ENCODE measurements around the gene PPP4R1. TPM values are rescaled to one million over a fixed set of nuclear protein-coding genes. Genes with fewer than 3 reads are reported as not detected.

Gene PPP4R1
- total RNA-seq, 4 donors from 2014 or later, result 61.7 to 96.0 (median 79.2) TPM

DNA sequence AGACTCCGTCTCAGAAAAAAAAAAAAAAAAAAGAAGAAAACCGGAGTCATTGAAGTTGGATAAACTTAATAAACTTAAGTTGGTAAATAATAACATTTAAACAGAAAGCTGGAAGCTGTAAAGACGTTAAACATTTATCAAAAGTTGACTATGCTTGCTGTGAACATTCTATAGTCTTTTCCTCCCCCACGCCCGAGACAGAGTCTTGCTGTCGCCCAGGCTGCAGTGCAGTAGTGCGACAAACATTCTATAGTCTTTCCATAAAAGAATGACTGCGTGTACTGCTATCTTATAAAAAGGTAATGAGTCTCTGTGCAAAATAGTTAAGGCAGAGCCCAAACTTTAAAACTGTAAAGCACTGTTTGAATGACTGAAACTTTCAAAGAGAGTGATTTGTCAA is 45.2 kb downstream of the PPP4R1 start:
- TF ChIP-seq, protein P1, sequence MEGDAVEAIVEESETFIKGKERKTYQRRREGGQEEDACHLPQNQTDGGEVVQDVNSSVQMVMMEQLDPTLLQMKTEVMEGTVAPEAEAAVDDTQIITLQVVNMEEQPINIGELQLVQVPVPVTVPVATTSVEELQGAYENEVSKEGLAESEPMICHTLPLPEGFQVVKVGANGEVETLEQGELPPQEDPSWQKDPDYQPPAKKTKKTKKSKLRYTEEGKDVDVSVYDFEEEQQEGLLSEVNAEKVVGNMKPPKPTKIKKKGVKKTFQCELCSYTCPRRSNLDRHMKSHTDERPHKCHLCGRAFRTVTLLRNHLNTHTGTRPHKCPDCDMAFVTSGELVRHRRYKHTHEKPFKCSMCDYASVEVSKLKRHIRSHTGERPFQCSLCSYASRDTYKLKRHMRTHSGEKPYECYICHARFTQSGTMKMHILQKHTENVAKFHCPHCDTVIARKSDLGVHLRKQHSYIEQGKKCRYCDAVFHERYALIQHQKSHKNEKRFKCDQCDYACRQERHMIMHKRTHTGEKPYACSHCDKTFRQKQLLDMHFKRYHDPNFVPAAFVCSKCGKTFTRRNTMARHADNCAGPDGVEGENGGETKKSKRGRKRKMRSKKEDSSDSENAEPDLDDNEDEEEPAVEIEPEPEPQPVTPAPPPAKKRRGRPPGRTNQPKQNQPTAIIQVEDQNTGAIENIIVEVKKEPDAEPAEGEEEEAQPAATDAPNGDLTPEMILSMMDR (IDR thresholded peaks at IDR 0.05; ENCODE audit: low read depth), result no peak

DNA sequence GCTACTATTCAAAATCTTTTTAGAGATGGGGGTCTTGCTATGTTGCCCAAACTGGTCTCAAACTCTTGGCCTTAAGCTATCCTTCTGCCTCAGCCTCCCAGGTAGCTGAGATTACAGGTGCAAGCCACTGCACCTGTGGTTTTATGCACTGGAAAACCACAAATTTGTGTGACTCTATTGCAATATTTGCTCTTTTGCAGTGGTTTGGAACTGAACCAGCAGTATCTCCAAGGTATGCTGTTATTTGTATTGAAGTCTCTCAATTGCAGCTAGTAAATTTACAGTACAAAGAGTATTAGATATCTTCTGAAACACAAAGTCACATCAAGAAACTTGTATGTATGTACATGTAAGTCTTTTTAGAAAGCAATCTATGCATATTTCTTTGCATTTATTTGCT is 46.2 kb downstream of the PPP4R1 start:
- TF ChIP-seq, protein P1 (IDR thresholded peaks at IDR 0.05; ENCODE audit: low read depth), result no peak

DNA sequence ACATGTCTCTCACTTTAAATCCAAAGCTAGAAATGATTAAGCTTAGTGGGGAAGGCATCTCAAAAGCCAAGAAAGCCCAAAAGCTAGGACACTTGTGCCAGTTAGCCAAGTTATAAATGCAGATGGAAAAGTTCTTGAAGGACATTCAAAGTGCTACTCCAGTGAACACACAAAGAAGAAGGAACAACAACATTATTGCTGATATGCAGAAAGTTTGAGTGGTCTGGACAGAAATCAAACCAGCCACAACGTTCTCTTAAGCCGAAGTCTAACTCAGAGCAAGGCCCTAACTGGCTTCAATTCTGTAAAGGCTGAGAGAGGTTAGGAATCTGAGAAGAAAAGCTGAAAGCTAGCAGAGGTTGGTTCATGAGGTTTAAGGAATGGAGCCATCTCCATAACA is 49.0 kb downstream of the PPP4R1 start:
- TF ChIP-seq, protein P1 (IDR thresholded peaks at IDR 0.05; ENCODE audit: low read depth), result no peak

DNA sequence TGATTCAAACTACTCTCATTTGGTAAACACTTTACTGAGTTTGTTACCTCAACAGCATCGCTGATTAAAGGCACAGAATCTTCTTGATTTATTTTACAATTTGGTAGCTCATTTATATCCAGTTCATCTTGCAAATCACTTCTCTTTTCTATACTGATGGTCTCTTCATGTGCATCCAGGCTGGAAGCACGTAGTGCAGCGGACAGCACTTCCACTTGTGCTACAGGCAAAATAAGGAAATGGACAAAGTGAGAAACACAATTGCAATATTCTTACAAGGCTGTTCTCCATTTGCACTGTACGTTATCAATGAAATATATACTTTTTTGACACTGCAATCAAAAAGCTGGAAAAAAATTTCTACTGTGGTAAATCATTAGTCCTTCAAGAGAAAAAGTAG is 51.0 kb downstream of the PPP4R1 start:
- TF ChIP-seq, protein P1 (IDR thresholded peaks at IDR 0.05; ENCODE audit: low read depth), result no peak

DNA sequence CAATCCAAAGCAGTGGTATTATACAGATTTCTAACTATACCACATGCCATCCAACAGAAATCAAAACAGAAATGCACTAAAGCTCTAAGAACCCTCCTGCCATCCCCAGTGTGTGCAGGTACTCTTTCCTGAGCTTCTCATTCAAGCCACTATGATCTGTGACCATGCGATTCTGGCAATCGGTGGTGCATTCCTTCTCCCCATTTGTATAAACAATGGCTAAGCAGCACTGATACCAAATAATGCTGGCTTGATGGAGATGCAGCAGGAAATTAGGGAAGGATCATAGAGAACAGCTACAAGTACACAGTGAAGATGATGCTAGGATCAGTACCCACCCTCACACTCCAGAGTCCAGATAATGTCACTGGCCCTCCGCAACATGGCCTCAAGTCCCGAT is 51.8 kb downstream of the PPP4R1 start:
- TF ChIP-seq, protein P1 (IDR thresholded peaks at IDR 0.05; ENCODE audit: low read depth), result no peak

DNA sequence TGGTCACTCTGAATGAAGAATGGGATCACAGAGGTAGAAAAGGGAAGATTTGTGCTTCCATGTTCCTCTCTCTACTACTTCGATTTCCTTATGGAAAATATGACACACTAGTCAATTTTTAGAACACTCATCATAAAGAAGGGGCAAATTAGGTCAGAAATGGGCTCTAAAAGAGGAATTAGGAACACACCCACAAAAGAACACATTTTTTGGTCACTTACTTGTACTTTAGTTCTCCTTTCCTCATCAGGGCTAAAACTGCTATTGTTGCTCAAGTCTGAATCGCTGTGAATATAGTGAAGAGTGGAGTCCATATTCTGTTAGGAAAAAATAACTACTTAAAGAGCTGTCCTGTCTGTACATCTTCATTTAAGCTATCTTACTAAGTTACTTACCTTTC is 52.6 kb downstream of the PPP4R1 start:
- TF ChIP-seq, protein P1 (IDR thresholded peaks at IDR 0.05; ENCODE audit: low read depth), result no peak

DNA sequence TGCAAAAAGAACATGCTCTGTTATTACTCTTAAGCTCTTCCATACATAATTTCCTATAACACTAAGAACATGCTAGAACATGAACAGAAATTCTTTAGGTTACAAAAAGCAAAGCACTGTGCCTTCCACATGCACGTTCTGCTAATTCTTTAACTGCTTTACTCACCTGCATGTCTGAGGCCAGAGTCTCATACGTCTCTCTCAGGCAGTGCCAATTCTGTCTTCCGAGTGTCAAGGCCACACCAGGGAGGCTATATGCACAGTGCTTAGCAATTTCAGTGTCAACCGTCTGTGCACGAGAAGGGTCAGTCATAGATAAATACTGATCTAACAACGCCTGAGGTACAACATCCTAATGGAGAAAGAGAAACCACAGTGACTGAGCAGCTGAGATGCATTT is 55.1 kb downstream of the PPP4R1 start:
- TF ChIP-seq, protein P1 (IDR thresholded peaks at IDR 0.05; ENCODE audit: low read depth), result no peak

All from subcutaneous adipose tissue (tissue), 4 donors.